Measurements from ENCODE around the gene JMJD6.
"Not testable (repeated sequence)": the region's sequence is repeated elsewhere in the genome, so short reads cannot be mapped to it uniquely, and the experiment has no call there.

JMJD6 gene

GRCh38 chr17:76700617-76701470 is 25.6 kb downstream of the JMJD6 start:
- ATAC-seq (ENCODE audit: low read depth) (peak; percentile 78), DNase-seq (ENCODE audit: low spot score) (no peak)
- no peak overlapping the region for H3K4me3 ChIP-seq (ENCODE audit: severe bottlenecking)
- H3K27ac ChIP-seq (ENCODE audit: poor library complexity, severe bottlenecking) = peak overlapping the region; percentile 67
- no peaks in the 10 kb centered on the region for H3K27me3 ChIP-seq (ENCODE audit: insufficient read depth, poor library complexity, severe bottlenecking)
- H3K4me1 ChIP-seq (ENCODE audit: insufficient read depth, poor library complexity, severe bottlenecking) = peaks cover 26% of the 10 kb centered on the region
- TF ChIP-seq, protein P1, sequence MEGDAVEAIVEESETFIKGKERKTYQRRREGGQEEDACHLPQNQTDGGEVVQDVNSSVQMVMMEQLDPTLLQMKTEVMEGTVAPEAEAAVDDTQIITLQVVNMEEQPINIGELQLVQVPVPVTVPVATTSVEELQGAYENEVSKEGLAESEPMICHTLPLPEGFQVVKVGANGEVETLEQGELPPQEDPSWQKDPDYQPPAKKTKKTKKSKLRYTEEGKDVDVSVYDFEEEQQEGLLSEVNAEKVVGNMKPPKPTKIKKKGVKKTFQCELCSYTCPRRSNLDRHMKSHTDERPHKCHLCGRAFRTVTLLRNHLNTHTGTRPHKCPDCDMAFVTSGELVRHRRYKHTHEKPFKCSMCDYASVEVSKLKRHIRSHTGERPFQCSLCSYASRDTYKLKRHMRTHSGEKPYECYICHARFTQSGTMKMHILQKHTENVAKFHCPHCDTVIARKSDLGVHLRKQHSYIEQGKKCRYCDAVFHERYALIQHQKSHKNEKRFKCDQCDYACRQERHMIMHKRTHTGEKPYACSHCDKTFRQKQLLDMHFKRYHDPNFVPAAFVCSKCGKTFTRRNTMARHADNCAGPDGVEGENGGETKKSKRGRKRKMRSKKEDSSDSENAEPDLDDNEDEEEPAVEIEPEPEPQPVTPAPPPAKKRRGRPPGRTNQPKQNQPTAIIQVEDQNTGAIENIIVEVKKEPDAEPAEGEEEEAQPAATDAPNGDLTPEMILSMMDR (IDR thresholded peaks at IDR 0.05; ENCODE audit: poor library complexity, severe bottlenecking) = no peak
- no peaks in the 10 kb centered on the region for H3K36me3 ChIP-seq (ENCODE audit: low read depth)
- H3K9me3 ChIP-seq (ENCODE audit: severe bottlenecking) = no peaks in the 10 kb centered on the region

DNA sequence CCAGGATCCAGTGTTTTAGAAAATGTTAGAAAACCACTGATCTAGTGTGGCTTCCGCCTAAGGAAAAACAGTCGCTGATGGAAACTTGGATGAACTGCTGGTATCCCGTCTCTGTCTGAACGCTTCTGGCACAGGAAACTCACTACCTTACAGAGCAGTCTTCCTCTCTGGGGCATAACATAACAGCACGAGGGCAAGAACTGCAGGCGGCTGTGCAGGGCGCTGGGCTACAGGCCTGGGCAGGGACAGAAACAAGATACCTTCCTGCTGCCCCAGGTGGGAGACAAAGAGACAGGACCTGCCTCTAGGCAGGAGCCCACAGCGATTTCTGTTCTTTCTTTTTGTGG is 26.2 kb downstream of the JMJD6 start:
- Histone ChIP-seq H3K36me3 (ENCODE audit: low read depth) (no peaks in the 10 kb centered on the region), H3K4me1 (ENCODE audit: insufficient read depth, poor library complexity, severe bottlenecking) (peaks cover 26% of the 10 kb centered on the region), H3K27ac (ENCODE audit: poor library complexity, severe bottlenecking) (peak overlapping the region; percentile 67), H3K27me3 (ENCODE audit: insufficient read depth, poor library complexity, severe bottlenecking) (no peaks in the 10 kb centered on the region), H3K9me3 (ENCODE audit: severe bottlenecking) (no peaks in the 10 kb centered on the region), H3K4me3 (ENCODE audit: severe bottlenecking) (no peak overlapping the region)
- TF ChIP-seq, protein P1 (IDR thresholded peaks at IDR 0.05; ENCODE audit: poor library complexity, severe bottlenecking) = no peak
- DNase-seq (ENCODE audit: low spot score) (no peak), ATAC-seq (ENCODE audit: low read depth) (peak; percentile 75)

GRCh38 chr17:76698466-76698977 is 27.9 kb downstream of the JMJD6 start:
- peaks cover 26% of the 10 kb centered on the region for H3K4me1 ChIP-seq (ENCODE audit: insufficient read depth, poor library complexity, severe bottlenecking)
- H3K4me3 ChIP-seq (ENCODE audit: severe bottlenecking); H3K36me3 ChIP-seq (ENCODE audit: low read depth); H3K9me3 ChIP-seq (ENCODE audit: severe bottlenecking); DNase-seq (ENCODE audit: low spot score); H3K27ac ChIP-seq (ENCODE audit: poor library complexity, severe bottlenecking); ATAC-seq (ENCODE audit: low read depth); H3K27me3 ChIP-seq (ENCODE audit: insufficient read depth, poor library complexity, severe bottlenecking): not testable (repeated sequence)

DNA sequence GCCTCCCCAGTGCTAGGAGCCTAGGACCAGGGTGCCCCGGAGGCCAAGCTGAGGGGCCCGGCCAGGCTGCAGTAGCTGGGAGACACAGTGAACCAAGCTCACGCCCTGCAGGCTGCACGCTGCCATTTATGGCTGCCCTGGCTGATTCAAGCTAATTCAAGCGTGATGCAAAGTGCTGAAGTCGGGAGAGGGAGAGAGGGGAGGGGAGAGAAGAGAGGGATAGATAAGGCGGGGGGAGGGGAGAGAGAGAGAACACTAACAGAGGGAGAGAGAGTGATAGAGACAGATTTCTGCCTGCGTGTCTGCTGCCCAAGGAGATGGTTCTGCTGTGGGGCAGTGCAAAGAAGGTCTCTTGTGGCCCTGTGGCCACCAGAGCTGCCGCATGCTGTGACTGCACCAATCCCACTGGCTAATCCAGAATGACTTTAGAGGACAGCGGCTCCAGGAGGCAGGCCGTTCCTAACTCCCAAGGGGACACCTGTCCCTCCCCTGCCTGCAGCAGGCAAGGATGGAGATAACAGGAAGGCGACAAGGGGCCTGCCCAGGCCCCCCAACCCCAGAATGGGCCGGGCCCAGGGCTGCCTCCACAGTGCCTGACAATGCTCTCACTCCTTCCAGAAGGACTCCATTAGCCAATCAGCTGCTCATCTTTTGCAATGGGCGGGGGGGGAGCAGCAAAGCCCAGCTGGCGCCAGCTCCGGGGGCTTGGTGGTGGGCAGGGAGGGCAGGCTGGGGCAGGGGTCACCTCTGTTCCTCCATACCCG is 28.5 kb downstream of the JMJD6 start:
- no peak overlapping the region for H3K27ac ChIP-seq (ENCODE audit: poor library complexity, severe bottlenecking)
- no peaks in the 10 kb centered on the region for H3K27me3 ChIP-seq (ENCODE audit: insufficient read depth, poor library complexity, severe bottlenecking)
- ATAC-seq (ENCODE audit: low read depth) (no peak), DNase-seq (ENCODE audit: low spot score) (no peak)
- no peak overlapping the region for H3K4me3 ChIP-seq (ENCODE audit: severe bottlenecking)
- H3K4me1 ChIP-seq (ENCODE audit: insufficient read depth, poor library complexity, severe bottlenecking) = peaks cover 26% of the 10 kb centered on the region
- no peaks in the 10 kb centered on the region for H3K9me3 ChIP-seq (ENCODE audit: severe bottlenecking)
- H3K36me3 ChIP-seq (ENCODE audit: low read depth) = peaks cover 2% of the 10 kb centered on the region; the same call in 1 of the 2 replicates
- TF ChIP-seq, protein P1 (IDR thresholded peaks at IDR 0.05; ENCODE audit: poor library complexity, severe bottlenecking) = no peak

All from RWPE2 (cell line).